HEK293T (cell line): Measurements from ENCODE around the gene AOAH.

Source experiments
- BHLHE40 ChIP-seq: fragments of 450-650 bp; IDR thresholded peaks from 2 replicates; pipeline ENCODE4 v1.6.1; 2016; ENCODE audit warnings: mild to moderate bottlenecking, moderate library complexity, borderline replicate concordance
- ELF4 ChIP-seq: fragments of 450-650 bp; IDR thresholded peaks from 2 replicates; pipeline ENCODE4 v1.6.1; 2017; ENCODE audit warnings: antibody characterized with exemption
- FOXK2 ChIP-seq: fragments of 450-650 bp; IDR thresholded peaks from 2 replicates; pipeline ENCODE4 v1.6.1; 2016; ENCODE audit warnings: mild to moderate bottlenecking
- SP1 ChIP-seq: fragments of 450-650 bp; IDR thresholded peaks from 2 replicates; pipeline ENCODE4 v1.6.1; 2017

DNA sequence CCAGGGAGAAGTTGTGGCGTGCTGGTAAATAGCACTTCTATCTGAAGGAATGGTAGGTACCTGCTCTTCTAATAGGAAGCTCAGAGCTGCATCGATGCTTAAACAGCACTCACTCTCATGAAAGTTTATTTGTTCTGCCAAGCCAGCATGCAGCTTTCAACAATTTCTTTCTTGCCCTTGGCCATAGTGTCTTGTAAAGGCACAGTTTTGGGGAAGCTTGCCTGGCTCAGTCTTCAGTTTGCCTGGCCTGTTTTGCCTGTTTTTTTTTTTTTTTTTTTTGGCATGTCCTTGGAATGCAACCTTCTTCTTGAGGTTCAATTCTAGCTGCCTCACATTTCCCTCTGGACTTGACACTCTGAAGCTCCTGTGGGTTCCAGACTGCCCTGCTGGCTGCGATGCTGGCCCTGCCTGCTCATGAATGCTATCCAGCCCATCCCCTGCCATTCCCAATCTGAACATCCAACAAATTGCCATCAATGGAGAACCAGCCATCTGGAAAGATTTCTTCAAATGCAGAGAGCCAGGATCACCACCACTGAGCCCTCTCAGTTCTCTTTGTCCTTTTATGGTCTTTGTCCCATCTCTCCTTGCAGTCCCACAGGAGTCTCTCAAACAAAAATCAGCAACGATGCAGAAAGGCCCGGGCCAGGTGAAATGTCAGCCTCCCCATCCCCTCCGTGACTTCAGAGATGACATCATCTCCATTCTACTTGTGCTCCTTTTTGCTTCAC lies 200.8 kb downstream of the AOAH start:
- TF ChIP-seq BHLHE40 = no peak
- TF ChIP-seq ELF4 = no peak
- no peak for TF ChIP-seq FOXK2
- TF ChIP-seq SP1 = no peak
